ENCODE measurements around the gene CCND3. TPM values are rescaled to one million over a fixed set of nuclear protein-coding genes. Genes with fewer than 3 reads are reported as not detected.

The CCND3 gene
- total RNA-seq: 62.9 TPM

- peak; percentile 97 for ATAC-seq
- peak; percentile 96 for DNase-seq (ENCODE audit: low spot score)
- intact Hi-C loops (cut with DNase I): no loop called here
Measured at GRCh38 chr6:41941280-41942066, at the start of gene CCND3. Gene CCND3, minus strand, starts transcription at chr6:41941808. Its CDS starts 159 bp downstream, at chr6:41941649.

GRCh38 chr6:41986339-41986738, 44.7 kb upstream of the CCND3 start:
- intact Hi-C loops (cut with DNase I): no loop called here
- DNase-seq (ENCODE audit: low spot score): no peak
- no peak for ATAC-seq

GRCh38 chr6:41984623-41985022, 43.0 kb upstream of the CCND3 start:
- DNase-seq (ENCODE audit: low spot score) (no peak), ATAC-seq (no peak)
- intact Hi-C loops (cut with DNase I): no loop called here

GRCh38 chr6:41976794-41977484, 35.3 kb upstream of the CCND3 start:
- ATAC-seq (no peak), DNase-seq (ENCODE audit: low spot score) (no peak)
- intact Hi-C loops (cut with DNase I): no loop called here

GRCh38 chr6:41975276-41975675, 33.7 kb upstream of the CCND3 start:
- intact Hi-C loops (cut with DNase I): no loop called here
- DNase-seq (ENCODE audit: low spot score): peak; percentile 22
- no peak for ATAC-seq

- intact Hi-C loops (cut with DNase I): no loop called here
- ATAC-seq: no peak
- peak; percentile 18 for DNase-seq (ENCODE audit: low spot score)
Measured at GRCh38 chr6:41974281-41974825, 32.7 kb upstream of the CCND3 start.

- peak; percentile 3 for DNase-seq (ENCODE audit: low spot score)
- intact Hi-C loops (cut with DNase I): no loop called here
- no peak for ATAC-seq
Measured at GRCh38 chr6:41972826-41973225, 31.2 kb upstream of the CCND3 start.

- ATAC-seq (peak; percentile 56), DNase-seq (ENCODE audit: low spot score) (peak; percentile 54)
Measured at GRCh38 chr6:41970436-41970846, 28.8 kb upstream of the CCND3 start.

GRCh38 chr6:41967312-41968287, 26.0 kb upstream of the CCND3 start:
- DNase-seq (ENCODE audit: low spot score): peak; percentile 2
- no peak for ATAC-seq
- intact Hi-C loops (cut with DNase I): no loop called here

More at GRCh38 chr6:41970436-41970846, 28.8 kb upstream of the CCND3 start:
- intact Hi-C loops (cut with DNase I): no loop called here

GRCh38 chr6:41966961-41967311, 25.3 kb upstream of the CCND3 start:
- no peak for ATAC-seq
- intact Hi-C loops (cut with DNase I): no loop called here
- DNase-seq (ENCODE audit: low spot score): peak; percentile 5

GRCh38 chr6:41966214-41966920, 24.8 kb upstream of the CCND3 start:
- ATAC-seq (no peak), DNase-seq (ENCODE audit: low spot score) (no peak)
- intact Hi-C loops (cut with DNase I): no loop called here

- intact Hi-C loops (cut with DNase I): no loop called here
- no peak for ATAC-seq
- peak; percentile 31 for DNase-seq (ENCODE audit: low spot score)
Measured at GRCh38 chr6:41965429-41966213, 24.0 kb upstream of the CCND3 start.

GRCh38 chr6:41964201-41964887, 22.7 kb upstream of the CCND3 start:
- DNase-seq (ENCODE audit: low spot score) (peak; percentile 15), ATAC-seq (no peak)
- intact Hi-C loops (cut with DNase I): no loop called here

- no peak for ATAC-seq
- peak; percentile 6 for DNase-seq (ENCODE audit: low spot score)
- intact Hi-C loops (cut with DNase I): no loop called here
Measured at GRCh38 chr6:41963371-41963770, 21.8 kb upstream of the CCND3 start.

- intact Hi-C loops (cut with DNase I): no loop called here
- ATAC-seq: no peak
- DNase-seq (ENCODE audit: low spot score): no peak
Measured at GRCh38 chr6:41960028-41960427, 18.4 kb upstream of the CCND3 start.

GRCh38 chr6:41958022-41958856, 16.6 kb upstream of the CCND3 start:
- ATAC-seq (no peak), DNase-seq (ENCODE audit: low spot score) (no peak)
- intact Hi-C loops (cut with DNase I): no loop called here

Measured in sciatic nerve (tissue), 2 donors.